22Rv1 (cell line): Measurements from ENCODE around the gene PAEP.

ENCODE experiments used
- H3K27ac ChIP-seq: fragments of 450-650 bp; 2 replicates; pipeline ENCODE4 v1.5.1; 2017
- ZFX ChIP-seq: fragments of 450-650 bp; IDR thresholded peaks from 2 replicates; pipeline ENCODE4 v1.6.1; 2017; ENCODE audit warnings: antibody characterized with exemption, borderline replicate concordance
- TF ChIP-seq, protein P1 (sequence below): fragments of 450-650 bp; IDR thresholded peaks from 2 replicates; pipeline ENCODE4 v1.5.1; 2017; ENCODE audit warnings: mild to moderate bottlenecking

Gene PAEP

DNA sequence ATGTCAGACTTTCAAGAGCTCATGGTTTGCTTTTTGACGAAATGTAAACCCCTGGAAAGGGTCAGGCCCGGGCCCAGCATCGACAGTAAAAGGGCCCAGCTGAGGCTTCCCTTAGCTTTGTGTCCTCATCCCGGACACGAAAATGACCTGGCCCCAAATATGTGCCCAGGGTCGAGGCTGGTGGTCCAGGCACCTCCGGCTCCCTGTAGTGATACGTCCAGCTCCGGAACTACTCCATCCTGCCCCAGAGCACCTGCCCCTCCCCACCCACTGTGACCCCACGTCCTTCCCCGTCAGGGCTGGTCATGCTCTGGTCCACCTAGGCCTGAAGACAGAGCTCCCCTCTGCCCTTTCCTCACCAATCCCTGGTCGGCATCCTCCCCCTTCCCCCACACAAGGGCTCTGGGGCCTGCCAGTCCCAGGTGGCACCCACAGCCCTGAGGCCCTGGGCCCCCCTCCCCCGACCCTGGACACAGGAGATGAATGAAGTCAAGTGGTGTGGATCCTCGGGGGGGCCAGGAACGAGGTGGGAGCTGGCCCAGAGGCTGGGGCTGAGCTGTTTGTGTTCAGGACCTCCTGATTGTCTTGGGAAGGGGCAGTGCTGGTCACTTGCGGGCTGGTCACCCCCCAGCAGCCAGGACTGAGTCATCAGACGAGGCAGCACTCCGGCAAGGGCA, 9.4 kb upstream of the PAEP start:
- H3K27ac ChIP-seq, result no peak overlapping the region
- no peak for TF ChIP-seq ZFX
- TF ChIP-seq, protein P1, sequence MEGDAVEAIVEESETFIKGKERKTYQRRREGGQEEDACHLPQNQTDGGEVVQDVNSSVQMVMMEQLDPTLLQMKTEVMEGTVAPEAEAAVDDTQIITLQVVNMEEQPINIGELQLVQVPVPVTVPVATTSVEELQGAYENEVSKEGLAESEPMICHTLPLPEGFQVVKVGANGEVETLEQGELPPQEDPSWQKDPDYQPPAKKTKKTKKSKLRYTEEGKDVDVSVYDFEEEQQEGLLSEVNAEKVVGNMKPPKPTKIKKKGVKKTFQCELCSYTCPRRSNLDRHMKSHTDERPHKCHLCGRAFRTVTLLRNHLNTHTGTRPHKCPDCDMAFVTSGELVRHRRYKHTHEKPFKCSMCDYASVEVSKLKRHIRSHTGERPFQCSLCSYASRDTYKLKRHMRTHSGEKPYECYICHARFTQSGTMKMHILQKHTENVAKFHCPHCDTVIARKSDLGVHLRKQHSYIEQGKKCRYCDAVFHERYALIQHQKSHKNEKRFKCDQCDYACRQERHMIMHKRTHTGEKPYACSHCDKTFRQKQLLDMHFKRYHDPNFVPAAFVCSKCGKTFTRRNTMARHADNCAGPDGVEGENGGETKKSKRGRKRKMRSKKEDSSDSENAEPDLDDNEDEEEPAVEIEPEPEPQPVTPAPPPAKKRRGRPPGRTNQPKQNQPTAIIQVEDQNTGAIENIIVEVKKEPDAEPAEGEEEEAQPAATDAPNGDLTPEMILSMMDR, result no peak

DNA sequence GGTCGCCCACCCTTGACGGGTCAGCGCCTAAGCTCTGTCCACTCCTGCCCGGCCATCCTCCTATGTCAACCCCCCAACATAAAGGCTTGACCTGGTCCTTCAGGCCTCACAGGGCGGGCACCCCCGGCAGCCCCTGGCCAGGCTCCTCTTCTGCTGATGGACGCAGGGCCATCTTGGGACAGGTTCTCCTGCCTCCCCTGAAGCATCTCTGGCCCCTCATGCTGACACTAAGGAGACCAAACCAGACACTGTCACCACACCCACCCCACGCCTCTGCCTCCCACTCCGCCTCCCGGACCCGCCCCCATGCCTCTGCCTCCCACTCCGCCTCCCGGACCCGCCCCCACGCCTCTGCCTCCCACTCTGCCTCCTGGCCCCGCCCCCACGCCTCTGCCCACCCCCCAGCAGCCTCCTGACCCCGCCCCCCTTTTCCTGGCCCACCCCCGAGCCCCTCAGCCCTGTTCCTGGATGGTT, 8.8 kb upstream of the PAEP start:
- H3K27ac ChIP-seq, result no peak overlapping the region
- TF ChIP-seq ZFX, result no peak
- TF ChIP-seq, protein P1, result no peak

DNA sequence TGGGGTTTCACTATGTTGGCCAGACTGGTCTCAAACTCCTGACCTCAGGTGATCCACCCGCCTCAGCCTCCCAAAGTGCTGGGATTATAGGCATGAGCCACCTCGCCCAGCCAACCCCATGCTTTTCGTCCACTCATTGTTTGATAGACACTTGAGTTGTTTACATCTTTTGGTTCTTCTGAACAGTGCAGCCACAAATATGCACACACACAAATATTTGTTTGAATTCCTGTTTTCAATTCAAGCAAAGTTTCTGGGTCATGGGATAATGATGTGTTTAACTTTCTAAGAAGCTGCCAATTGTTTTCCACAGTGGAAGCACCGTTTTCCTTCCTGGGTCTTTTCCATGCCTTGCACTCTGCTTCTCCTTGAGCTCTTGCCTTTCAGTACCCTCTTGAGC, 6.8 kb upstream of the PAEP start:
- no peak overlapping the region for H3K27ac ChIP-seq
- no peak for TF ChIP-seq ZFX
- TF ChIP-seq, protein P1, result no peak

DNA sequence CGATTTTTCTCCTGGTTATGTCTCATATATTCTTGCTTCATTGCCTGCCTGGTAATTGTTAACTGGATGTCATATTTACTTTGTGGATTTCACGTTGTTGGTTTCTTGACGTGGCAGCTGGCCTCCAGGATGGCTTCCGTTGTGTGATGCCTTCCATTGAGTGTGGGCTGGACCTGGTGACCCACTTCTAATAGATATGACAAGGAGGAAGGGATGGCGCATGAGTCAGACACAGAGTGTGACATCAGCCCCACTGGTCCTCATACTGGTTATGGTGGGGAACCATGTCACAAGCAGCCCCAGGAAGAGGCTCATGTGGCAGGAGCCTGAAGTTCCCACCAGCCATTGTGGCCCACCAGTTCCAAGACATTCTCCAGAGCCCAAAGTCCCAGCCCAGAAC, 6.4 kb upstream of the PAEP start:
- TF ChIP-seq ZFX, result no peak
- TF ChIP-seq, protein P1, result no peak
- H3K27ac ChIP-seq, result no peak overlapping the region

DNA sequence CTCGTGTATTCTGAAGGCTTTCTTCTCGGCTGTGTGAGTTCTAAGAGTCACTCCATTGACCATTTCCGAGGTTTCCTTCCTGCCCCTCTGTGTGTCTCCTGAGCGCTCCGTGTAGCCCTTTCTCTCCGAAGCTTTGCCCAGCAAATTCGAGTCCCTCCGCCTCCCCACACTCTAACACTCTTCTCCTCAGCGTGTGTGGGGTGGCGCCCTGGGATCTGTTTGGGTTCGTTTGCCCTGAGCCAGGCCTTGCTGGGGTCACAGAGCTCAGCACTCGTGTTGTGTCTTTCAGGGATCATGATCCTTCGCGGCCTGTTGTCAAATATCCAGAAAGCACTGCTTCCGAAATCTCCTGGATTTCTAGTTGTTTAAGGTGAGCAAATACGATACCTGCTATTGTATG, 5.6 kb upstream of the PAEP start:
- TF ChIP-seq ZFX, result no peak
- TF ChIP-seq, protein P1, result no peak
- H3K27ac ChIP-seq, result no peak overlapping the region

DNA sequence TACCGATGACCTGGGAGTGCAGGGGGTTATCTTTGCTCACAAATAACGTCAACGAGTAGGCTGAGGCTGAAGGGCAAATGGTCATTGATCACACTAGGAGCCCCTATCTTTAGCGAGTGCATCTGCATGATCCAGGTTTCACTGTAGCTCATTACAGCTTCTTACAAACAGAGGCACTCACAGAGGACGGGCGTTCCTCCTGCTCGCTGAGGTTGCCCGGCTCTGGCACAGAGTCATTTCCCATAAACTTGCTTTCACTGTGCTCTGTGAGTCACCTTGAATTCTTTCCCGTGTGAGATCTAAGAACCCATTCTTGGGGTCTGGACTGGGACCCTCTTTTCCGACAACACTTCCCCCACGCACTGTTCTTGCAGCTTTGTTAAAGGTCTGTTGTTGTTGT, 1.9 kb upstream of the PAEP start:
- no peak for TF ChIP-seq ZFX
- TF ChIP-seq, protein P1, result no peak
- H3K27ac ChIP-seq, result no peak overlapping the region

DNA sequence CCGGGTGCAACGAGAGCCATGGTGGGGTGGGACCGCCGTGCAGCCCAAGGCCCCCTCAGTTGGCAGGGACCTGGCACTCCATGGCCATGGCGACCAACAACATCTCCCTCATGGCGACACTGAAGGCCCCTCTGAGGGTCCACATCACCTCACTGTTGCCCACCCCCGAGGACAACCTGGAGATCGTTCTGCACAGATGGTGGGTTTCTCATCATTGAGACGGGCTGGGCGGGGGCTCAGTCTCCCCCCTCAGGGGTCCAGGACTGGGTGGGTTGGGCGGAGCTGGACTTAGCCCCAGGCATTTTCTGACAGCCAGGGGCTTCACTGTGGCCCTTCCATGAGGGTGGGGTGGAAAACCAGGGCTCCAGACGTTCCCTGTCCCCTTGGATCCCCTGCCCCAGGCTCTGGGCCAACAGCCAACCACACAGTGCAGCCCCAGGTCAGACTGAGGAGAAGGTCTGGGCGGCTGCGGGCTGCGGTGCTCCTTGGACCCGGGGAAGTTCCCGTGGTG, 734 bp downstream of the PAEP start:
- H3K27ac ChIP-seq, result no peak overlapping the region
- TF ChIP-seq, protein P1, result no peak
- no peak for TF ChIP-seq ZFX
